Nephron (organoid): ENCODE data around the gene FAM229A.

ENCODE experiments used
- H3K27ac Mint-ChIP-seq, 3 experiments: 2 replicates each; pipeline ENCODE4 v1.8.0; 2020; ENCODE audit warnings: mixed read lengths in 3 of 3, mild to moderate bottlenecking in 2 of 3, moderate library complexity in 1 of 3
- H3K27me3 Mint-ChIP-seq: 2 replicates; pipeline ENCODE4 v1.8.0; 2021; ENCODE audit warnings: low read depth, mild to moderate bottlenecking, moderate library complexity, mixed read lengths
- H3K36me3 Mint-ChIP-seq: 2 replicates; pipeline ENCODE4 v1.8.0; 2020; ENCODE audit warnings: low read depth, mixed read lengths
- H3K4me1 Mint-ChIP-seq: 2 replicates; pipeline ENCODE4 v1.8.0; 2020; ENCODE audit warnings: mixed read lengths
- H3K4me3 Mint-ChIP-seq, 3 experiments: 2 replicates each; pipeline ENCODE4 v1.8.0; 2020; ENCODE audit warnings: mild to moderate bottlenecking in 3 of 3, mixed read lengths in 3 of 3, moderate library complexity in 2 of 3
- H3K9me3 Mint-ChIP-seq: 2 replicates; pipeline ENCODE4 v1.8.0; 2020; ENCODE audit warnings: mixed read lengths
- CTCF ChIP-seq, 3 experiments: fragments of 200-600 bp; sonication (generic); IDR thresholded peaks; one replicate each; pipeline ENCODE4 v1.5.0; 2021; ENCODE audit warnings: antibody characterized with exemption in 3 of 3; ENCODE audit not compliant: unreplicated experiment in 3 of 3

Gene FAM229A

GRCh38 chr1:32393832-32394140 lies 31.5 kb upstream of the FAM229A start:
- peak overlapping the region; percentile 91 to 97 (median 96) for H3K27ac Mint-ChIP-seq
- TF ChIP-seq CTCF (IDR thresholded peaks at IDR 0.05; ENCODE audit: unreplicated experiment in 3 of 3) = no peak
- peak overlapping the region in 2 of 3 experiments; percentile 97 to 99 for H3K4me3 Mint-ChIP-seq
- H3K9me3 Mint-ChIP-seq = no peaks in the 10 kb centered on the region
- peaks cover 20% of the 10 kb centered on the region for H3K4me1 Mint-ChIP-seq
- H3K27me3 Mint-ChIP-seq = no peaks in the 10 kb centered on the region
- H3K36me3 Mint-ChIP-seq = peaks cover 13% of the 10 kb centered on the region

GRCh38 chr1:32393136-32393535 lies 30.9 kb upstream of the FAM229A start:
- Mint-ChIP-seq H3K27ac (peak overlapping the region in 2 of 3 experiments; percentile 96 to 97), H3K9me3 (no peaks in the 10 kb centered on the region), H3K27me3 (no peaks in the 10 kb centered on the region), H3K4me1 (peaks cover 20% of the 10 kb centered on the region), H3K4me3 (peak overlapping the region in 2 of 3 experiments; percentile 97 to 99), H3K36me3 (peaks cover 13% of the 10 kb centered on the region)
- no peak for TF ChIP-seq CTCF (IDR thresholded peaks at IDR 0.05; ENCODE audit: unreplicated experiment in 3 of 3)

- Mint-ChIP-seq H3K27me3 (no peaks in the 10 kb centered on the region), H3K4me3 (peak overlapping the region in 2 of 3 experiments; percentile 97 to 99), H3K27ac (no peak overlapping the region), H3K36me3 (peaks cover 11% of the 10 kb centered on the region), H3K4me1 (peaks cover 18% of the 10 kb centered on the region), H3K9me3 (no peaks in the 10 kb centered on the region)
- TF ChIP-seq CTCF (IDR thresholded peaks at IDR 0.05; ENCODE audit: unreplicated experiment in 3 of 3) = no peak
These were observed 30.0 kb upstream of the FAM229A start for GRCh38 chr1:32392325-32392724.

GRCh38 chr1:32390904-32391870 lies 28.9 kb upstream of the FAM229A start:
- no peak for TF ChIP-seq CTCF (IDR thresholded peaks at IDR 0.05; ENCODE audit: unreplicated experiment in 3 of 3)
- no peak overlapping the region for H3K27ac Mint-ChIP-seq
- peaks cover 17% of the 10 kb centered on the region for H3K36me3 Mint-ChIP-seq
- no peaks in the 10 kb centered on the region for H3K27me3 Mint-ChIP-seq
- H3K9me3 Mint-ChIP-seq = no peaks in the 10 kb centered on the region
- H3K4me3 Mint-ChIP-seq = no peak overlapping the region
- H3K4me1 Mint-ChIP-seq = peaks cover 15% of the 10 kb centered on the region

- no peak for TF ChIP-seq CTCF (IDR thresholded peaks at IDR 0.05; ENCODE audit: unreplicated experiment in 3 of 3)
- Mint-ChIP-seq H3K36me3 (peaks cover 38% of the 10 kb centered on the region), H3K9me3 (no peaks in the 10 kb centered on the region), H3K4me1 (peaks cover 6% of the 10 kb centered on the region), H3K27me3 (no peaks in the 10 kb centered on the region), H3K4me3 (no peak overlapping the region), H3K27ac (no peak overlapping the region)
These were observed 26.4 kb upstream of the FAM229A start for GRCh38 chr1:32388641-32389040.
